ENCODE results near the gene CDC42EP2.
"Not testable (repeated sequence)": the region's sequence is repeated elsewhere in the genome, so short reads cannot be mapped to it uniquely, and the experiment has no call there.

Gene CDC42EP2

DNA sequence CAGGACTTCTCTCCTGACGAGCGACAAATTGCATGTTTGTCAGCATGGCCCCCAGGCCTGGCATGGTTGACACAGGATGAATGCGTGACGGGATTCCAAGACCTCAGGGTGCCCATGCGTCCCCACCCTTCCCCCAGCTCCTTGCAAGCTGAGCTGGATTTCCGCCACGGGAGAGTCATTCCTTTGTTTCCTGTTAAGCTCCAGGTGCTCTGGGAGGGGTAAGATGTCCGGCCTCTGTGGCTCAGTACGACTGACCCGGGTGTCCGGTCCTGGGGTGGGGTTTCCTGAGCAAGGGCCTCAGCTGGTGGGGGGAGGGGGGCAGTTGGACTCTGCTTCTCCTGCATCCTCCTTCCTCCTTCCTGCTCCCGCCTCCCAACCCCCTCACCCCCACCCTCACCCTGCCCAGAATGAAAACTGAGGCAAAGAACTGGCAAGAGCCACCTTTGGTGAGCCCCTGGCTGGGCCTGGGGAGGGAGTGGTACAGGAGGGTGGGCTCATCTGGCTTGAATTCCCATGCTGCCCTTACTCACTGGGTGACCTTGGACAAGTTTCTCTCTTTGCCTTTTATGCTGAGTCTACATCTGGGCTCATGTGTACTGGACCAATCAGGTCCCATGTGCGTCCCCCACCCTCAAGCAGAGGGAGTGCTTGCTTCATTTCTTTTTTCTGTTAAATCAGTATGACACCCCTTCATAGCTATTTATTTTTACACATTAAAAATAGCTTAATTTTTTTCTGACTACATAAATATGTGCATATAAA lies 2.5 kb downstream of the CDC42EP2 start:
- DNase-seq (ENCODE audit: low read depth) = no peak

DNA sequence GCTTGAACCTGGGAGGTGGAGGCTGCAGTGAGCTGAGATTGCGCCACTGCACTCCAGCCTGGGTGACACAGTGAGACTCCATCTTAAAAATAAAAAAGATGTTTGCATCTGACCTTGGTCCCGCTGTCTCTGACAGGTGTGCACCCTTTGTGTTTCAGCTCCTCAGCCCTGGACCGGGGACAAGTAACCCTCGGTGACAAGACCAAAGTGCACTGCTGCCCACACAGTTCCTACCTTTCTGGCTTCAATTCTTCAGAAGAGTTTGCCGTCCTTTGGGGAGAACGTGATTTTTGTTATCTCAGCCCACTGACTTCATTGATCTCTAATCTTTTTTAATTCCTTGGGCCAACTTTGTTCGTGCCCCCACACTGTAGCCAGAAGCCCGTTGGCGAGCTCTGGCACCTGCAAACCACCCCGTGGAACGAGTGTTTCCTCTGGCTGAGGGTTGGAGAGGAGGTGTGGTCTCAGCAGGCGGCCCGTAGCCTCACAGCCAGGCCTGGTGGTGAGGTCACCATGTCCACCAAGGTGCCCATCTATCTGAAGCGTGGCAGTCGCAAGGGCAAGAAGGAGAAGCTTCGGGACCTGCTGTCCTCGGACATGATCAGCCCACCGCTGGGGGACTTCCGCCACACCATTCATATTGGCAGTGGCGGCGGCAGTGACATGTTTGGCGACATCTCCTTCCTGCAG lies 5.9 kb downstream of the CDC42EP2 start:
- DNase-seq (ENCODE audit: low read depth) = no peak

DNA sequence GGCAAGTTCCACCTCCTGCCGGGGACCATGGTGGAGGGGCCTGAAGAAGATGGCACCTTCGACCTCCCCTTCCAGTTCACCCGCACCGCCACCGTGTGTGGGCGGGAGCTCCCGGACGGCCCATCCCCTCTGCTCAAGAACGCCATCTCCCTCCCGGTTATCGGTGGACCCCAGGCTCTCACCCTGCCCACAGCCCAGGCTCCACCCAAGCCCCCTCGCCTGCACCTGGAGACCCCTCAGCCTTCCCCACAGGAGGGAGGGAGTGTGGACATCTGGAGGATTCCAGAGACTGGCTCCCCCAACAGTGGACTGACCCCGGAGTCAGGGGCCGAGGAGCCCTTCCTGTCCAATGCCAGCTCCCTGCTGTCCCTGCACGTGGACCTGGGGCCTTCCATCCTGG lies 6.4 kb downstream of the CDC42EP2 start:
- DNase-seq (ENCODE audit: low read depth) = no peak

DNA sequence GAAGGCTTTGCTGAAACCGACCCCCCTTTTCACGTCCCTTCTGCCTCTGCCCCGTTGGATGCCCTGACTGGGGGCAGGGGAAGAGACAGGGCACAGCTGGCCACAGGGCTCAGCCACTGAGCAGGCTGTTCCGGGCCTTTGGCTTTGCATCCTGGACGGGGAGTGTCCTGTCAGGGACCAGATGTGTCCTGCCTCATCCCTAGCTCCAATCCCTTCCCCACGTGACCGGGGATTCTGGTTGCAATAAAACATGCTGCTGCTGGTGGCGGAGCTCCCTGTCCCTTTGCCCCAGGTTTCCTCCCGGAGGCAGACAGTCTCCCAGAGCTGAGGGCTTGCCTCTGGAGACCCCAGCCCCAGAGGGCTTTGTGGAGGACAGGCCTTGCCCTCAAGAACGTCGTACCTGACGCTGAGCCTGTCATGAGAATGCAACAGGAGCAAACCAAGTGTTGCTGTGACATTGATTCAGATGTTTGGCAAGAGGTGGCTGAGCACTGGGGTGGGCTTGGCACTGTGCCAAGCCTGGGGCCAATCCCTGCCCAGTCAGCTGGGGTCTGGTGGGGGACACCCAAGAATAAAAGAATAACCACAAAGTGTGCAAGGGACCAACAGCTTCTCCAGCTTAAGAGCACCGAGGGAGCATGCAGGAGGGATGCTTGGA lies 7.3 kb downstream of the CDC42EP2 start:
- no peak for DNase-seq (ENCODE audit: low read depth)

DNA sequence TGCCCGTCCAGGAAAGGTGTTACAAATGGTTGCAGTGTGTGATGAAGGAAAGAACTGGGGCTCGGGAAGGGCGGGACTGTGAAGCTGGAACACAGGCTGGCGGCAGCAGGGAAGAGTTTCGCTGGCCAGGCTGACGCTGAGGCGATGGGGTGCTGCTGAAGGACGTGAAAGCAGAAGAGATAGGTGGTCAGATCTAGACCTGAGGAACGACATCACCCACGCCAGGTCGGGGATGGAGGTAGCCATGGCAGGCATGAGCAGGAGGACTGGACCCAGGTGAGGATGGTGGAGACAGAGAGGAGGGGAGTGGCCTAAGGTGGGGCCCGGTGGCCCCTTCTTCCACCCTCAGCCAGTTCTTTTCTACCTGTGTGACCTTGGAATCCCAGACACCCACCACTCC lies 9.1 kb downstream of the CDC42EP2 start:
- DNase-seq (ENCODE audit: low read depth) = no peak

DNA sequence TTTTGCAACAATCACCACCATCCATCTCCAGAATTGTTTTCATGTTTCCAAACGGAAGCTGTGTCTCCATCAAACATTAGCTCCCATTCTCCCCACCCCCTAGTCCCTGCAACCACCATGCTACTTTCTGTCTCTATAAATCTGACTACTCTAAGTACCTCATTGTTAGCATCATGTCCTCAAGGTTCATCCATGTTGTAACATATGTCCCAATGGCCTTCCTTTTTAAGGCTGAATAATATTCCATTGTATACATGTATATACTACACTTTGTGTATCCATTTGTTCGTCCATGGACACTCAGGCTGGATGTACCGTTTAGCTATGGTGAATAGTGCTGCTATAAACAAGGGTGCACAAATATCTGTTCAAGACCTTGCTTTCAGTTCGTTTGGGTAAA lies 10.8 kb downstream of the CDC42EP2 start:
- no peak for DNase-seq (ENCODE audit: low read depth)

DNA sequence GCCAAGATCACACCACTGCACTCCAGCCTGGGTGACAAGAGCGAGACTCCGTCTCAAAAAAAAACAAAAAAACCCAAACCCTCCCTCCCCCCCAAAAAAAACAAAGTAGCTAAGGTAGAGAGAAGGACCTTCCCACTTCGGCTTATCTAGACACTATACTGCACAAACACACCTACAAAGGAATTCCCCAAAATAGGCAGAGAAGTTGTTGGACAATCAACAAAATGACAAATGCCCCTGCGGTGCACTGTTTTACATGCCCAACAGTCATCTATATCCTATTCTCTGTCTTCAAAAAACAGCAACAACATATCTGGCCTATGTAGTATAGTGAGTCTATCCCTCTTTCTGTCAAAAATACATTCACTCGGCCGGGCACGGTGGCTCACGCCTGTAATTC lies 12.4 kb downstream of the CDC42EP2 start:
- no peak for DNase-seq (ENCODE audit: low read depth)

DNA sequence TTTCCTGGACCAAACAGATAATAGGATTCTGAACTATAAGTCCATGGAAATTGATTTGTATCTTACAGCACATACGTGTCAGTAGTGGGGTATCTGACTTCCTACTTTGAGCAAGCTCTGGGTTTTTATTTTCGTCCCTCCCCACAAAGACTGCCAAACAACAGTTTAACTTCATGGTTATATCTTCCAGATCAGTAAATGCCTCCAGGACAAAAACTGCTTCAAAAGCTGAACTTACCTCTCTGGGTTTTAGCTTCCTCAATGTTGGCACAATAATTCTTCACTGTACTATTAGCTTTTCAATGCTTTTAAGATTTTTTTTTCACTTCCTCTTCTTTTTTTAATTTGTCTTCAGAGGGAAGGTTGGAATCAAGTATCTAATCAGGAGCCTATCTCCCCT lies 14.8 kb downstream of the CDC42EP2 start:
- no peak for DNase-seq (ENCODE audit: low read depth)

DNA sequence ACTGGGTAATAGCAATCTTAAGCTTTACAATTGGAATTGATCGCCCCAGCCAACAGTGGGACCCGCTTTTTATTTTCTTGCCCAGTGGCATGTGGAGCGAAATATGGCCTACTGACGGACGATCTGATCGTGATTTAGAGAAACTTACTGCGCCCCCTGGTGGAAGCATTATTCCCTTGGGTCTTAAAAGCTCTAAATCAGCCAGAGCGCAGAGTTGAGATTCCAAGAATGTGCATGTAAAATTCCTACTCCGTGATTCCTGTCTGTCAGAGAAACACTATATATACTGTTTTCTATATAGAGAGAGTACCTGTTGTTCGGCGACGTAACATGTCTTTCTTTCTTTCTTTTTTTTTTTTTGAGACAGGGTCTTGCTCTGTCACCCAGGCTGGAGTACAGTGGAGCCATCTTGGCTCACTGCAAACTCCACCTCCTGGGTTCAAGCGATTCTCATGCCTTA lies 15.3 kb downstream of the CDC42EP2 start:
- peak; percentile 77 for DNase-seq (ENCODE audit: low read depth)

DNA sequence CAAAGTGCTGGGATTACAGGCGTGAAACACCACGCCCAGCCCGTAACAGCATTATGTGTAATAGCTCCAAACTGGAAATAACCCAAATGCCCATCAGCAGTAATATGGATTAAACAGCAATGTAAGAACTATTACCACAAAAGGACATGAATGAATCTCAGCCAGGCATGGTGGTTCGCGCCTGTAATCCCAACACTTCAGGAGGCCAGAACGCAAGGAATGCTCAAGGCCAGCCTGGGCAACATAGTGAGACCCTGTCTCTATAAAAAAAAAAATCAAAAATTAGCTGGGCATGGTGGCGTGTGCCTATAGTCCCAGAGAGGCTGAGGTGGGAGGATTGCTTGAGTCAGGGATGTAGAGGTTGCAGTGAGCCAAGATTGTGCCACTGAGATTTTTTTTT lies 15.9 kb downstream of the CDC42EP2 start:
- DNase-seq (ENCODE audit: low read depth) = no peak

DNA sequence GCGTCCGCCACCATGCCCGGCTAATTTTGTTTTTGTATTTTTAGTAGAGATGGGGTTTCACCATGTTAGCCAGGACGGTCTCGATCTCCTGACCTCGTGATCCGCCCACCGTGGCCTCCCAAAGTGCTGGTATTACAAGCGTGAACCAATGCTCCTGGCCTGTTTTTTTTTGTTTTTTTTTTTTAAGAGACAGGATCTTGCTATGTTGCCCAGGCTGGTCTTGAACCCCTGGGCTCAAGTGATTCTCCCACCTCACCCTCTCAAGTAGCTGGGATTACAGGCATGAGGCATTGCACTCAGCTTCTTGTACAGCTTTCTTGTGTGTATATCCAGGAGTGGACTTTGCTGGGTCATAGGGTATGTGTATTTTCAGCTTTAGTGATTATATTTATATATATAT lies 17.9 kb downstream of the CDC42EP2 start:
- DNase-seq (ENCODE audit: low read depth) = not testable (repeated sequence)

DNA sequence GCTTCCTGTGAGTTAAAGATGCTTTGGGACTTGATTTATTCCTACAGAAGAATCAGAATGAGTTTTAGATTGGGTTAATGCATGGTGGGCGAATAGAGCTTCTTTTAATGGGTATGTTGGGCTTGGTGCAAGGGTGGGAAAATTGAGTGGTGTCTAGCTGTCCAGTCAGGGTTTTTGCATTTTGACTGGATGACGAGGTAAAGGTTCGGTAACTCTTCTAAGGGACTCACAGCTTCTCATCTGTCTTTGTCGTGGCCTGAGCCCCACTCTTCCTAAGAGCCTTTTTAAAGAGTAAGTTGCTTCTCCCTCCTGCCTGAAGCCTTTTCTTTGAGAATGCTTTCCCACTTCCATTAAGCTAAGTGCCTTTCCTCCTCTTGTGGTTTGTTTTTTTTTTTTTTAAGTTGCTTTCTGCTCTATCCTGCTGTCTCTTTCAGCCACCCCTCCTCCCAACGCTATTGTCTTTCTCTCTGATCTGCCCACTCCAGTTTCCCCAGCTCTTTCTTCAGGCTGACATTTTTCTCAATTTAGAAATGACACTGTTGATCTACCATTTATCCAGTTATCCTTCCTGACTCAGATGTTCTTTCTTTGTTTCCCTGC lies 20.1 kb downstream of the CDC42EP2 start:
- DNase-seq (ENCODE audit: low read depth) = no peak

DNA sequence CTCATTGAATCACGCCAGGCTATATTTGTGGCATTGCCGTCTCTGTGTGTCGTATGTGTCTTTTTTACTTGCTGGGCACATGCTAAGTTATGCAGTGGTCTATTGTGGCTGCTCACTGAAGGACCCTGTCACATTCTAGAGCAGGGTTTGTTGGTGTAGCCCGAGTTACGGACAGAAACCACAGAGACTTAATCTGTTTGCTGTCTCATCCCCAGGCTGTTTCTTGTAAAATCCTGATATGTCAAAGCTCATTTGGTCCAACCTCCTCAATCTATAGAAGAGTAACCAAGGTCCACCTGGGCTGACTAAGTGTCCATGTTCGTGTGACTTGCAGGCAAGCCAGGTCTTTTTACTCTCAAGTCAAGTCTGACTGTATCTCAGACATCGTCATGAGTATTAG lies 24.0 kb downstream of the CDC42EP2 start:
- no peak for DNase-seq (ENCODE audit: low read depth)

DNA sequence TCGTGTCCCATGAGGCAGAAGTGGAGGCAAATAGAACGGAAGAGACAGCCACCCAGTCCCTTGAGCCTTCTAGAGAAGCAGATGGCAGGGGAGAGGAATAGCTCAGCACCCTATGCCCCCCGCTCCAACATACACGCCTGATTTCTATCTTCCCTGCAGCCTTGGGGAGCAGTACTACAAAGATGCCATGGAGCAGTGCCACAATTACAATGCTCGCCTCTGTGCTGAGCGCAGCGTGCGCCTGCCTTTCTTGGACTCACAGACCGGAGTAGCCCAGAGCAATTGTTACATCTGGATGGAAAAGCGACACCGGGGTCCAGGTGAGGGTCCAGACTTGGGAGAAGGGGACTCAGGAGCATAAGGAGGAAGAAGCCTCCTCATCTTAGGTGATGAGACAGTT lies 25.6 kb downstream of the CDC42EP2 start:
- DNase-seq (ENCODE audit: low read depth) = no peak

DNA sequence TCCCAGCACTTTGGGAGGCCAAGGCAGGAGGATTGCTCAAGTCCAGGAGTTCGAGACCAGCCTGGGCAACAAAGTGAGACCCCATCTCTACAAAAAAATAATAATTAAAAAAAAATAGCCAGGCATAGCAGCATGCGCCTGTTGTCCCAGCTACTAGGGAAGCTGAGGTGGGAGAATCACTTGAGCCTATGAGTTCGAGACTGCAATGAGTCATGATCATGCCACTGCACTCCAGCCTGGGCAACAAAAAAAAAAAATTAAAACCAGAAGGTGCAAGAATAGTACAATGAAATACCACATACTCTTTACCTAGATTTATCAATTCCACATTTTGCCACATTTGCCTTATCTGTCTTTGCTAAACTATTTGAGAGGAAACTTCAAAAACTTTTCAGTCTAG lies 27.2 kb downstream of the CDC42EP2 start:
- DNase-seq (ENCODE audit: low read depth) = no peak

DNA sequence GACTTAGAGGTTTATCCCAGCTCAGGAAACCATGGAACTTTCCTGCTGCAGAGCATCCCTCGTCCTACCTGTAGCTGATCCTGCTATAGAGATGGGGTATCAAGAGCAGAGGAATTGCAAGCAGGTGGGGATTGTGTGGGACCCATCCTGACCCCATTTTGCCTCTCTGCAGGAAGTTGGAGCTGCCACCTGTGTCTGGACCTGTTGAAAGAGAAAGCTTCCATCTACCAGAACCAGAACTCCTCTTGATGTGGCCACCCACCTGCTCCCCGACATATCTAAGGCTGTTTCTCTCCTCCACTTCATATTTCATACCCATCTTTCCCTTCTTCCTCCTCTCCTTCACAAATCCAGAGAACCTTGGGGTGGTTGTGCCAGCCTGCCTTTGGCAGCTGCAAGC lies 36.8 kb downstream of the CDC42EP2 start:
- DNase-seq (ENCODE audit: low read depth) = no peak

DNA sequence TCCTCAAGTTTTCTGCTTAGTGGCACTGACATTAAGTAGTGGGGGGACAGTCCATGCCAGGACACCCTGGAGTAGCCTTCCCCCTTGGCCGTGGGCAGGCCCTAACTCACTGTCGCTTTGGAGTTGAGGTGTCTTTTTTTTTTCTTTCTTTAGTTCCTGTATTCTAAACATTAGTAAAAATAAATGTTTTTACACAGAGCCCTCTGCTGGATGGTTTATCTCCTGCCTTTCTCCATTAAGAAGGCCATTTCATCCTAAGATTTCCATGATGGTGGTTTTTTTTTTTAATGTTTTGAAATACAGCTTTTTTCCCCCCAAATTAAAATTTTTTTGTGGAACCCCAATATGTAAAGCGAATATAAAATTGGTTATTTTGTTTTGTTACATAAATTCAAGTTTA lies 38.1 kb downstream of the CDC42EP2 start:
- no peak for DNase-seq (ENCODE audit: low read depth)

DNA sequence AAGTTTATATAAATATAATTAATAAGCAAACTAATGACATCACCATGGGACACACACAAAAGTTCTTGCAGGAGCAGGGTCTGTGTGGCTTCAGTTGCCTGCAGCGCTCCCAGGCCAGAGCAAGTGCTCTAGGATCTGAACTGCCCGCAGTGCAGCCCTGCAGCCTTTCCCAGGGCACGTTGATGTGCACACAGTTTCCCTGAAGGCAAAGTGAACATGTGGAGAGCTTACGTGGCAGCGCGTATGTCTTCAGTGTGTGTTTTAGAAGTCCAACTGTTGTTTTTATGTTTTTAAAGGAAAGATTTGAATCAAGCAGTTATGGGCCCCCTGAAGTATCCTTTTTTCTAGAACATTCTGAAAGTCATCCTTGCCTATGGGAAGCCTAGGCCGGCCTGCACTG lies 38.7 kb downstream of the CDC42EP2 start:
- no peak for DNase-seq (ENCODE audit: low read depth)

DNA sequence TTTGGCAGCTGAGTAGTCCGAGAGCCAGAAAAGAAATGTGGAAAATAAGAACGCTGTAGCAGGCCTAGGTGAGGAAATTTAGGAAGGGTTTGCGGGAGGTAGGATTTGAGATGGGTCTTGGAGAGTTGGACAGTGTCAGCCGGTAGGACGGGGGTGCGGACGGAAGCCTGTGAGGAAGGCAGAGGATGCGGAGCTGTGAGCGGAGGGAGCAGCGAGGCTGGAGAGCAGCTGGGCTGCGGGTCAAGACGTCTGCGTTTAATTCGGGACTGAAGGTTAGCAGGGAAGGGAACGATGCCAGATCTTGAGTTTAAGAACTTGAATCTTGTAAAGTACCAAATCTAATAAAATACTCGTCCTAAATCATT lies 39.2 kb downstream of the CDC42EP2 start:
- no peak for DNase-seq (ENCODE audit: low read depth)

DNA sequence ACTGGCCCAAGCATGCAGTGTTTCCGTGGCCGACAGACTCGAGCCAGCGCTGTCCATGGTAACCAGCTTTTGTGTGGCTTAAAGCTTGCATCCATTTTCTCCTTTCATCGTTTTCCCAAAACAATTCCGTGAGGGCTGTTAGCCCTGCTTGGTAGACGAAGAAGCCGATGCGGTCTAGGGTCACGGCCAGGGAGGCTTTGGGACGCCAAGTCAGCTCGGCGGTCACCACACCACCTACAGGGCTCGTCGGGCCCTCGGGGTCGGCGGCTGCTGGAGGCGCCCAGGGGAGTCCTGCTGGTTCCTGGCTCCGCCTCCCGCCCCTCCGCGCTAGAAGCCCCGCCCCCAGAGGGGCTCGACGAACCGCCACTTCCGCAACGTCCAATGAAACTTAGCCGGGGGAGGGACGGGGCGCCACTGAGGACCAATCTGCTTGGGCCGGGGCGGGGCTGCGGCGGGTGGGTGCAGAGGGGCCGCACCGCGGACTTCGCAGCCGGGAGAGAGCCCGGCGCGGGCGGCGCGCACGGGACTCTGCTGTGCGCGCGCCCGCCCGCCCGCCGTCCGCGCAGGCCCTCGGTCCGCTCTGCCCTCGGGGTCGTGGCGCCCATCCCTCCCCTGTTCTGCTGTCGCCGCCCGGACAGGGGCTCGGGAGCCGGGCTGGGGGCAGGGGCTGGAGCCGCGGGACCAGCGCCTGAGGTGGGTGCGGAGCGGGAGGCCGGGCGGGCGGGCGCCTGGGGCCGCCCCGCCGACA lies 39.8 kb downstream of the CDC42EP2 start, which contains the start of gene TIGD3:
Gene TIGD3 (plus strand): TSS at position 487 of the 748 bp plus-strand sequence. CDS start 1,058 bp downstream, outside the sequence.
- DNase-seq (ENCODE audit: low read depth) = peak; percentile 96

DNA sequence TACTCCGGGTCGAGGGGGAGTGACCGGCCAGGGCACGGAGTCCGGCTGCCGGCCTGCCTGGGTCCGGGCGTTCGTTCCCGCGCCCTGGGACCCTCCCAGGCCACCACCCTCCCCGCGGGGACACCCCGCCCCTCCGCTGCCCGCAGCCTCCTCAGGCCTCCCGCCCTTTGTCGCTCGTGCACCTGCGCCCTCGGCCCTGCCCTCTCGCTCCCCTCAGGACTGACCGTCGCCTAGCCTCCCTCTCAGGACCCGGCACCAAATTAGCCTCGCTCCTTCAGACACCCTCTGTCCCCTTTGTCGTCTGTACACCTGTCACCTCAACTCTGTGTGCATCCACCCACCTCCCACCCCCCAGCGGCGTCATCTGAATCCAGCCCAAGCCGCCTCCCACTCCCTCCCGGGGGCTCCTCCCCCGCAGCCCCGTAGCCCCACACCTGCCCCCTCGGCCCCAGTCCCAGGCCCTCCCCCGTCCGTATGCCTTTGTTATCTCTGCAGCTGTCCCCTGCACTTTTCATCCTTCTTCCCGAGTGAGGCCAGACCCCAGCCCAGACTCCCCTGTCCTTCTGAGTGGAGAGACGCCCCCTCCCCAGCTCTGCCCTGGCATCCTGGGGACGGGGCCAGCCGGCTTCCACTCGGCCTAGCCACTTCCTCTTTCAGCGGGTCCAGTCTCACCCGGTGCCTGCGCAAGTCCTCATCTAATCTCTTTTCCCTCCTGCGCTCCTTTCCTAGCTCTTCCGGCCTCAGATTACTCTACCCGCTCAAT lies 40.5 kb downstream of the CDC42EP2 start:
- DNase-seq (ENCODE audit: low read depth) = peak; percentile 66
